HepG2 (cell line): Measurements from ENCODE around the gene CBY1. TPM values are rescaled to one million over a fixed set of nuclear protein-coding genes. Genes with fewer than 3 reads are reported as not detected.
A peak's percentile ranks its signal among the peaks of the same experiment; 100 is the strongest.

Experiments used
- ATF7 ChIP-seq, 2 experiments: fragments of 450-650 bp in 1 of 2; sonication (generic) in 1 of 2; formaldehyde crosslinking in 1 of 2; IDR thresholded peaks; 2 replicates each; pipeline versions ENCODE4 v1.4.0 to v1.6.1; 2016 to 2020; ENCODE audit warnings: antibody characterized with exemption in 1 of 2, mild to moderate bottlenecking in 1 of 2, missing genetic modification reagents in 1 of 2
- BCLAF1 ChIP-seq: fragments of 450-650 bp; IDR thresholded peaks from 2 replicates; pipeline ENCODE4 v1.6.1; 2017; ENCODE audit warnings: mild to moderate bottlenecking
- CHD2 ChIP-seq: IDR thresholded peaks from 2 replicates; pipeline ENCODE4 v1.6.1; 2011; ENCODE audit warnings: low read depth, low read length, improper control_type of control experiment
- DMAP1 ChIP-seq: IDR thresholded peaks from 2 replicates; pipeline ENCODE4 v1.6.1; 2016
- FOXO1 ChIP-seq: sonication (generic); formaldehyde crosslinking; IDR thresholded peaks from 2 replicates; pipeline ENCODE4 v1.4.0; 2020; ENCODE audit warnings: missing genetic modification reagents
- HIC2 ChIP-seq: sonication (generic); formaldehyde crosslinking; IDR thresholded peaks from 2 replicates; pipeline ENCODE4 v1.9.0; 2022; ENCODE audit warnings: low read depth, missing genetic modification reagents
- HMG20A ChIP-seq: IDR thresholded peaks from 2 replicates; pipeline ENCODE4 v1.6.1; 2016; ENCODE audit warnings: borderline replicate concordance
- NCOA2 ChIP-seq: sonication (generic); formaldehyde crosslinking; IDR thresholded peaks from 2 replicates; pipeline ENCODE4 v1.8.0; 2022; ENCODE audit warnings: inconsistent platforms
- TARDBP ChIP-seq: sonication (generic); formaldehyde crosslinking; IDR thresholded peaks from 2 replicates; pipeline ENCODE4 v1.8.0; 2022; ENCODE audit warnings: mild to moderate bottlenecking, missing genetic modification reagents
- WIZ ChIP-seq: sonication (generic); formaldehyde crosslinking; IDR thresholded peaks from 2 replicates; pipeline ENCODE4 v1.5.1; 2020; ENCODE audit warnings: mild to moderate bottlenecking, missing genetic modification reagents
- ZC3H4 ChIP-seq: sonication (generic); formaldehyde crosslinking; IDR thresholded peaks from 2 replicates; pipeline ENCODE4 v1.4.0; 2020; ENCODE audit warnings: missing genetic modification reagents, borderline replicate concordance
- ZKSCAN8 ChIP-seq: IDR thresholded peaks from 2 replicates; pipeline ENCODE4 v1.6.1; 2016; ENCODE audit warnings: borderline replicate concordance, missing genetic modification reagents, missing compliant biosample characterization
- ZNF101 ChIP-seq: sonication (generic); formaldehyde crosslinking; IDR thresholded peaks from 2 replicates; pipeline ENCODE4 v1.4.0; 2020; ENCODE audit warnings: mild to moderate bottlenecking, low read depth, missing genetic modification reagents, borderline replicate concordance
- ZNF260 ChIP-seq: sonication (generic); formaldehyde crosslinking; IDR thresholded peaks from 2 replicates; pipeline ENCODE4 v1.4.0; 2020; ENCODE audit warnings: missing genetic modification reagents, low read depth, mild to moderate bottlenecking, borderline replicate concordance
- ZNF383 ChIP-seq: sonication (generic); formaldehyde crosslinking; IDR thresholded peaks from 2 replicates; pipeline ENCODE4 v1.4.0; 2020; ENCODE audit warnings: missing genetic modification reagents, mild to moderate bottlenecking, borderline replicate concordance
- ZNF431 ChIP-seq: sonication (generic); formaldehyde crosslinking; IDR thresholded peaks from 2 replicates; pipeline ENCODE4 v1.9.0; 2022; ENCODE audit warnings: missing genetic modification reagents, low read depth, mild to moderate bottlenecking, borderline replicate concordance
- ZNF605 ChIP-seq: sonication (generic); formaldehyde crosslinking; IDR thresholded peaks from 2 replicates; pipeline ENCODE4 v1.8.0; 2022; ENCODE audit warnings: mild to moderate bottlenecking, missing genetic modification reagents
- ZNF737 ChIP-seq: sonication (generic); formaldehyde crosslinking; IDR thresholded peaks from 2 replicates; pipeline ENCODE4 v1.5.0; 2020; ENCODE audit warnings: missing genetic modification reagents, mild to moderate bottlenecking, borderline replicate concordance
- ZSCAN12 ChIP-seq: sonication (generic); formaldehyde crosslinking; IDR thresholded peaks from 2 replicates; pipeline ENCODE4 v1.9.0; 2021; ENCODE audit warnings: mild to moderate bottlenecking, missing genetic modification reagents
- ZSCAN30 ChIP-seq: sonication (generic); formaldehyde crosslinking; IDR thresholded peaks from 2 replicates; pipeline ENCODE4 v1.5.0; 2020; ENCODE audit warnings: mild to moderate bottlenecking, missing genetic modification reagents
- polyA plus RNA-seq, 8 experiments: library from polyadenylated mRNA; depleted of rRNA in 3 of 8; stranded (reverse) in 7 of 8; unstranded in 1 of 8; fragments of >200 nt; fragmentation: Illumina TruSeq in 4 of 8; extraction: Trizol in 4 of 8; gene quantifications; 2 replicates each; pipeline versions ENCODE4 v1.2.1 to v1.2.3, GENCODE V29; 2011 to 2016; ENCODE audit warnings: low read depth in 4 of 8, missing spikeins in 1 of 8, mixed read lengths in 1 of 8; ENCODE audit not compliant: insufficient read depth in 1 of 8
- total RNA-seq, 5 experiments: library from RNA; depleted of rRNA; stranded (reverse); fragments of >200 nt; fragmentation: Illumina TruSeq; extraction: Trizol; gene quantifications; 2 replicates each; pipeline ENCODE4 v1.2.3, GENCODE V29; 2016; ENCODE audit warnings: low read depth in 1 of 5
- TF ChIP-seq, protein P1 (sequence below): sonication (generic); formaldehyde crosslinking; IDR thresholded peaks from 2 replicates; pipeline ENCODE4 v1.4.0; 2020; ENCODE audit warnings: missing genetic modification reagents
- TF ChIP-seq, protein P2 (sequence below): sonication (generic); formaldehyde crosslinking; IDR thresholded peaks from 2 replicates; pipeline ENCODE4 v1.5.0; 2020; ENCODE audit warnings: missing genetic modification reagents
- TF ChIP-seq, protein P3 (sequence below): sonication (generic); formaldehyde crosslinking; IDR thresholded peaks from 2 replicates; pipeline ENCODE4 v1.4.0; 2020; ENCODE audit warnings: mild to moderate bottlenecking, missing genetic modification reagents

CBY1 gene
- total and polyA plus RNA-seq, 2 of the 13 experiments (the other 11 are each of a cell fraction or from before 2014, with no cell fraction given): 19.7 to 20.3 TPM

DNA sequence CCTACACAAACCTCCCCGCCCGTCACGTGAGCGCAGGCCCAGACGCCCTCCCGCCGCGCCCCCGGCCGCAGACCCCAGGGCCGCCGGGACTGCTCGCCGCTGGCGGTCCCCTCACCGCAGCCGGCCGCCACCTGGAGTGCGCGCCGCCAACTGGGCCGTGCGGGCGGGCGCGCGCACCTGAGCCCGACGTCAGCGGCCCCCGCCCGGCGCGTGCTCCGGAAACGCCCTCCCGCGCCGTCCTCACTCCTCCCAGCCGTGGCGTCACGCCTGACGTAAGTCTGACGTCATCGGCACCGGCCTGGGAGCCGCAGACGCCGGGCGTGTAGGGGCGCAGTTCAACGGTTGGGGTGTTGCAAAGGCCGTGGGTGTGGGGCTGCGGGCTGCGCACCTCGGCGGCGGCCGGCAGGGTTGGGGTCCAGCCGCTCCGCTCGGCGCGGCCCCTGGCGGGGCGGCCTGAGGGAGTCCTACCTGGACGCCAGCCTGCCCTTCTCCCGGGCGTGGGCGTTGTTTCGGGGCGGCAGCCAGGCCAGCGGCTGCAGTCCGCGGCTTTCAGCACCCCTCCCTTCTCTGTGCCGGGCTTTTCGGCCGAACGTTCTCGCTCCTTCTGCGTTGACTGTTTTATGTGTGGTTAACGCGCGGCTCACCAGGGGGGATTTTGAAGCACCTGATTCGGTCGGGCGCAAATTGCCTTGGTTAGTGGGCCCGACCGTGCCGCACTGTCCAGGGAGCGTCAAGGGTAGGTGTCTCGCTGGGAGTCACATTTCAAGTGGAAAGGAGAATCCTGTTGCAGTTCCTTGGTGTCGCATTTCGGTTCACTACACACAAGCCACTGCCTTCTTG lies 44.6 kb downstream of the CBY1 start, which contains the start of gene JOSD1 (continued):
- TF ChIP-seq NCOA2 (CRISPR knock-in tag) (peak; percentile 7; the same call in 1 of the 2 replicates), ZNF605 (peak; percentile 63), ZNF383 (CRISPR knock-in tag) (no peak), BCLAF1 (no peak), ZSCAN12 (CRISPR knock-in tag) (no peak; the same call in 1 of the 2 replicates), ATF7 (IDR thresholded peaks at IDR 0.05) (peak; percentile 98), ATF7 (CRISPR knock-in tag; IDR thresholded peaks at IDR 0.05) (peak; percentile 99), ZKSCAN8 (no peak), CHD2 (no peak), ZC3H4 (no peak), DMAP1 (CRISPR knock-in tag) (peak; percentile 61; the same call in 1 of the 2 replicates), ZSCAN30 (CRISPR knock-in tag) (no peak), ZNF737 (CRISPR knock-in tag) (no peak), TARDBP (CRISPR knock-in tag) (peak; percentile 69), ZNF260 (CRISPR knock-in tag) (no peak), WIZ (CRISPR knock-in tag) (no peak), HIC2 (CRISPR knock-in tag) (no peak), HMG20A (CRISPR knock-in tag) (no peak), FOXO1 (CRISPR knock-in tag) (peak; percentile 56), ZNF101 (CRISPR knock-in tag) (no peak), ZNF431 (peak; percentile 87; the same call in 1 of the 2 replicates)
- TF ChIP-seq, protein P1, sequence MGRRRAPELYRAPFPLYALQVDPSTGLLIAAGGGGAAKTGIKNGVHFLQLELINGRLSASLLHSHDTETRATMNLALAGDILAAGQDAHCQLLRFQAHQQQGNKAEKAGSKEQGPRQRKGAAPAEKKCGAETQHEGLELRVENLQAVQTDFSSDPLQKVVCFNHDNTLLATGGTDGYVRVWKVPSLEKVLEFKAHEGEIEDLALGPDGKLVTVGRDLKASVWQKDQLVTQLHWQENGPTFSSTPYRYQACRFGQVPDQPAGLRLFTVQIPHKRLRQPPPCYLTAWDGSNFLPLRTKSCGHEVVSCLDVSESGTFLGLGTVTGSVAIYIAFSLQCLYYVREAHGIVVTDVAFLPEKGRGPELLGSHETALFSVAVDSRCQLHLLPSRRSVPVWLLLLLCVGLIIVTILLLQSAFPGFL: no peak
- TF ChIP-seq, protein P2, sequence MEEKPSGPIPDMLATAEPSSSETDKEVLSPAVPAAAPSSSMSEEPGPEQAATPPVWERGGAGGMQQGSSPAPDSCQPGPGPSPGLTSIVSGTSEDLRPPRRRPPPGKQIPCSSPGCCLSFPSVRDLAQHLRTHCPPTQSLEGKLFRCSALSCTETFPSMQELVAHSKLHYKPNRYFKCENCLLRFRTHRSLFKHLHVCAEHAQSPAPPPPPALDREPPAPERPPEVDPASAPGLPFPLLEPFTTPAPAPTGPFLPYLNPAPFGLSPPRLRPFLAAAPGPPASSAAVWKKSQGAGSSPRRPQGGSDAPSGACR (CRISPR knock-in tag): 0 out of 2 replicates have a peak, but pooled peaks have one; percentile 23
- TF ChIP-seq, protein P3, sequence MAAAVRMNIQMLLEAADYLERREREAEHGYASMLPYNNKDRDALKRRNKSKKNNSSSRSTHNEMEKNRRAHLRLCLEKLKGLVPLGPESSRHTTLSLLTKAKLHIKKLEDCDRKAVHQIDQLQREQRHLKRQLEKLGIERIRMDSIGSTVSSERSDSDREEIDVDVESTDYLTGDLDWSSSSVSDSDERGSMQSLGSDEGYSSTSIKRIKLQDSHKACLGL: no peak; the same call in 1 of the 2 replicates
